ENCODE measurements around the gene MLLT10.

MLLT10 gene

DNA sequence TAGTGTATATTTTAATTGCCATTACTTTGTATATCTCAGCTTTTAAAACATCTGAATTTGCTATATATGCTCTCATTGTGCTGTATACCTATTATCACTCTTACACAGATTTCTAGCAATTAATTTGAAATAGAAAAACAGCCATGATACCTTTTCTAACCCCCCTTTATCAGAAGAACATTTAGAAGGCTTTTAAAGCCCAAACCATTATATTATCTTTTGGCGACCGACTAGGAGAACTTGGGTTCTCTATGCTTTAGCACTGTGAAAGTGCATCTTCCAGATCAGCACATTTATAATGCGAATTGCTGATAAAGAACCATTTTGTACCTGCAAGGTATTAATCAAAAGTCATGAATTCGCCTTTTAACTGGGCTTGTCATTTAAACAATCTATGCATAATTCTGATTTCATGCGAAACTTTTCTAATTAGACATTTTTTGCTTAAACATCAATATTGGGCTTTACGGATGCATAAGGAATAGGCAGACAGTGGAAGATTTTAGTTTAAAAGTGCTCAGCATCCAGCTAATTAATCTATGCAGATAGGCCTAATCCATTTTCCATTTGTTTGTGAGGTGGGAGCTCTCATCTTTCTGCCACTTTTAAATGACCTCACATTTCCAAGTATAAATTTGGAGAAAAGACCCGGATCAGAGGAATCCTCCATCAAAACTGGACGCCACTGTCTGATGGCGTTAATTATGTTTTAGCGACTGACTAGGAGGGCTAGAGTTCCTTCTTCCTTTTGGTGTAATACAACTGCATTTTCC lies 1.2 kb upstream of the MLLT10 start:
- Histone ChIP-seq H3K27ac (ENCODE audit: low read length) (peak overlapping the region; percentile 90), H4K20me1 (ENCODE audit: insufficient read depth, low read length) (peaks cover 17% of the 10 kb centered on the region), H3K4me1 (ENCODE audit: insufficient read depth, low read length) (peaks cover 30% of the 10 kb centered on the region), H3K27me3 (ENCODE audit: insufficient read depth, low read length, poor library complexity) (peaks cover 4% of the 10 kb centered on the region), H3K4me3 (ENCODE audit: low read depth in 1 of 2, low read length in 2 of 2) (peak overlapping the region; percentile 20 to 62; a peak in 3 of 4 replicates), H3K79me2 (ENCODE audit: insufficient read depth, low read length) (peaks cover 34% of the 10 kb centered on the region), H3K9ac (ENCODE audit: low read depth, low read length) (peak overlapping the region; percentile 61), H3K4me2 (ENCODE audit: insufficient read depth, low read length) (peak overlapping the region; percentile 65), H2AFZ (ENCODE audit: low read depth, low read length) (peak overlapping the region; percentile 81), H3K9me3 (ENCODE audit: insufficient read depth, low read length, severe bottlenecking) (no peaks in the 10 kb centered on the region), H3K36me3 (ENCODE audit: insufficient read depth, low read length) (peaks cover 26% of the 10 kb centered on the region)
- ATAC-seq (ENCODE audit: insufficient read depth, low read depth) = no peak
- no peak for TF ChIP-seq EZH2 (IDR thresholded peaks at IDR 0.05; ENCODE audit: borderline replicate concordance, low read depth, low read length, severe bottlenecking)
- TF ChIP-seq, protein P1, sequence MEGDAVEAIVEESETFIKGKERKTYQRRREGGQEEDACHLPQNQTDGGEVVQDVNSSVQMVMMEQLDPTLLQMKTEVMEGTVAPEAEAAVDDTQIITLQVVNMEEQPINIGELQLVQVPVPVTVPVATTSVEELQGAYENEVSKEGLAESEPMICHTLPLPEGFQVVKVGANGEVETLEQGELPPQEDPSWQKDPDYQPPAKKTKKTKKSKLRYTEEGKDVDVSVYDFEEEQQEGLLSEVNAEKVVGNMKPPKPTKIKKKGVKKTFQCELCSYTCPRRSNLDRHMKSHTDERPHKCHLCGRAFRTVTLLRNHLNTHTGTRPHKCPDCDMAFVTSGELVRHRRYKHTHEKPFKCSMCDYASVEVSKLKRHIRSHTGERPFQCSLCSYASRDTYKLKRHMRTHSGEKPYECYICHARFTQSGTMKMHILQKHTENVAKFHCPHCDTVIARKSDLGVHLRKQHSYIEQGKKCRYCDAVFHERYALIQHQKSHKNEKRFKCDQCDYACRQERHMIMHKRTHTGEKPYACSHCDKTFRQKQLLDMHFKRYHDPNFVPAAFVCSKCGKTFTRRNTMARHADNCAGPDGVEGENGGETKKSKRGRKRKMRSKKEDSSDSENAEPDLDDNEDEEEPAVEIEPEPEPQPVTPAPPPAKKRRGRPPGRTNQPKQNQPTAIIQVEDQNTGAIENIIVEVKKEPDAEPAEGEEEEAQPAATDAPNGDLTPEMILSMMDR (IDR thresholded peaks at IDR 0.05; ENCODE audit: borderline replicate concordance, extremely low read depth, low read length, poor library complexity, severe bottlenecking) = no peak
- DNase-seq = no peak

DNA sequence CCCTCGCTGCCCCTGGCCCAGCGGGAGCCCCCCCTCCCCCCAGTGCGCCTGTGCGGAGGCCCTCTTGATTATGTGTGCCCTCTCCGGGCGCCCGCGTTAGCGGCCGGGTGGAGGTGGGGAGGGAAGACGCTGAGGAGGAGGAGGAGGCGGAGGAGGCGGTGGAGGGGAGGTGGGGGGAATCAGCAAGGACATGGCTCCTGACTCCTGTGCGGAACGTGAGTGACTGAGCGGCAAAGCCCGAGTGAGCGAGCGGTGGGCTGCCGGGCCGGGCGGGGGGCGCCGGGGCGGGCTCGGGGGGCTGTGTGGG lies 201 bp downstream of the MLLT10 start:
- H3K27ac ChIP-seq (ENCODE audit: low read length) = peak overlapping the region; percentile 92
- peaks cover 17% of the 10 kb centered on the region for H4K20me1 ChIP-seq (ENCODE audit: insufficient read depth, low read length)
- no peak for TF ChIP-seq EZH2 (IDR thresholded peaks at IDR 0.05; ENCODE audit: borderline replicate concordance, low read depth, low read length, severe bottlenecking)
- TF ChIP-seq, protein P1 (IDR thresholded peaks at IDR 0.05; ENCODE audit: borderline replicate concordance, extremely low read depth, low read length, poor library complexity, severe bottlenecking) = no peak
- H3K27me3 ChIP-seq (ENCODE audit: insufficient read depth, low read length, poor library complexity) = no peaks in the 10 kb centered on the region
- peak overlapping the region; percentile 29 to 62; a peak in 3 of 4 replicates for H3K4me3 ChIP-seq (ENCODE audit: low read depth in 1 of 2, low read length in 2 of 2)
- DNase-seq = no peak
- H3K4me1 ChIP-seq (ENCODE audit: insufficient read depth, low read length) = peaks cover 30% of the 10 kb centered on the region
- peak; percentile 80 for ATAC-seq (ENCODE audit: insufficient read depth, low read depth)
- H3K36me3 ChIP-seq (ENCODE audit: insufficient read depth, low read length) = peaks cover 39% of the 10 kb centered on the region
- H3K4me2 ChIP-seq (ENCODE audit: insufficient read depth, low read length) = peak overlapping the region; percentile 68; the same call in 1 of the 2 replicates
- peak overlapping the region; percentile 61 for H3K9ac ChIP-seq (ENCODE audit: low read depth, low read length)
- peaks cover 46% of the 10 kb centered on the region for H3K79me2 ChIP-seq (ENCODE audit: insufficient read depth, low read length)
- H3K9me3 ChIP-seq (ENCODE audit: insufficient read depth, low read length, severe bottlenecking) = no peaks in the 10 kb centered on the region
- H2AFZ ChIP-seq (ENCODE audit: low read depth, low read length) = no peak overlapping the region

GRCh38 chr10:21534604-21535493 lies 817 bp downstream of the MLLT10 start:
- H3K4me1 ChIP-seq (ENCODE audit: insufficient read depth, low read length) = peaks cover 30% of the 10 kb centered on the region
- H3K36me3 ChIP-seq (ENCODE audit: insufficient read depth, low read length) = peaks cover 46% of the 10 kb centered on the region
- DNase-seq = peak; percentile 71
- H3K9me3 ChIP-seq (ENCODE audit: insufficient read depth, low read length, severe bottlenecking) = no peaks in the 10 kb centered on the region
- H4K20me1 ChIP-seq (ENCODE audit: insufficient read depth, low read length) = peaks cover 17% of the 10 kb centered on the region
- peak overlapping the region; percentile 92 for H3K27ac ChIP-seq (ENCODE audit: low read length)
- peaks cover 47% of the 10 kb centered on the region for H3K79me2 ChIP-seq (ENCODE audit: insufficient read depth, low read length)
- H3K9ac ChIP-seq (ENCODE audit: low read depth, low read length) = peak overlapping the region; percentile 61
- H3K4me2 ChIP-seq (ENCODE audit: insufficient read depth, low read length) = peak overlapping the region; percentile 68
- no peaks in the 10 kb centered on the region for H3K27me3 ChIP-seq (ENCODE audit: insufficient read depth, low read length, poor library complexity)
- TF ChIP-seq EZH2 (IDR thresholded peaks at IDR 0.05; ENCODE audit: borderline replicate concordance, low read depth, low read length, severe bottlenecking) = no peak
- TF ChIP-seq, protein P1 (IDR thresholded peaks at IDR 0.05; ENCODE audit: borderline replicate concordance, extremely low read depth, low read length, poor library complexity, severe bottlenecking) = no peak
- ATAC-seq (ENCODE audit: insufficient read depth, low read depth) = peak; percentile 41
- peak overlapping the region; percentile 29 to 62; a peak in 3 of 4 replicates for H3K4me3 ChIP-seq (ENCODE audit: low read depth in 1 of 2, low read length in 2 of 2)
- H2AFZ ChIP-seq (ENCODE audit: low read depth, low read length) = peak overlapping the region; percentile 79

Data from DND-41 (cell line).